ENCODE measurements around the gene BRD9. TPM values are rescaled to one million over a fixed set of nuclear protein-coding genes. Genes with fewer than 3 reads are reported as not detected.

Gene BRD9
- total RNA-seq, 4 donors from 2014 or later: 35.8 to 55.3 (median 49.0) TPM

DNA sequence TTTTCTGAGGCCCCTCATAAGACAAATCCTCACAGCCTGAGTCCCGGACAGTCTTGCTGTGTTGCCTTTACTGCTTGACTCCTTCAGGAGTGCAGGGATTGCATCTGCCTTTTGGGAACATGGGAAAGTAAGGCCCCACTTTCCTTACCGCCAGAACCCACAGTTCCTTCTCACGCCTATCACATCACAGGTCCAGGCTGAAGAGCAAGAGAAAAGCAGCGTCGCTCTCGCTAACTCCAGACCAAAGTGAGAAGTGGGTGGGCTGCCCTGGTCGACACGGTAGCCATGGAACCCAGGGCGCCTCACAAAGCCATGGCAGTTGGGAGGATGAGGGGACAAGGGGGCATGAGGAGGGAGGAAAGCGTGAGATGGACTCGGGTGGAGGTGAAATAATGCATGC lies 33.9 kb downstream of the BRD9 start:
- TF ChIP-seq POLR2A (IDR thresholded peaks at IDR 0.05) (no peak), EP300 (IDR thresholded peaks at IDR 0.05) (no peak)
- TF ChIP-seq, protein P1, sequence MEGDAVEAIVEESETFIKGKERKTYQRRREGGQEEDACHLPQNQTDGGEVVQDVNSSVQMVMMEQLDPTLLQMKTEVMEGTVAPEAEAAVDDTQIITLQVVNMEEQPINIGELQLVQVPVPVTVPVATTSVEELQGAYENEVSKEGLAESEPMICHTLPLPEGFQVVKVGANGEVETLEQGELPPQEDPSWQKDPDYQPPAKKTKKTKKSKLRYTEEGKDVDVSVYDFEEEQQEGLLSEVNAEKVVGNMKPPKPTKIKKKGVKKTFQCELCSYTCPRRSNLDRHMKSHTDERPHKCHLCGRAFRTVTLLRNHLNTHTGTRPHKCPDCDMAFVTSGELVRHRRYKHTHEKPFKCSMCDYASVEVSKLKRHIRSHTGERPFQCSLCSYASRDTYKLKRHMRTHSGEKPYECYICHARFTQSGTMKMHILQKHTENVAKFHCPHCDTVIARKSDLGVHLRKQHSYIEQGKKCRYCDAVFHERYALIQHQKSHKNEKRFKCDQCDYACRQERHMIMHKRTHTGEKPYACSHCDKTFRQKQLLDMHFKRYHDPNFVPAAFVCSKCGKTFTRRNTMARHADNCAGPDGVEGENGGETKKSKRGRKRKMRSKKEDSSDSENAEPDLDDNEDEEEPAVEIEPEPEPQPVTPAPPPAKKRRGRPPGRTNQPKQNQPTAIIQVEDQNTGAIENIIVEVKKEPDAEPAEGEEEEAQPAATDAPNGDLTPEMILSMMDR (IDR thresholded peaks at IDR 0.05): no peak
- no peak overlapping the region for H3K4me3 ChIP-seq
- no peaks in the 10 kb centered on the region for H3K9me3 ChIP-seq
- peaks cover 0 to 7% of the 10 kb centered on the region in 2 donors for H3K27me3 ChIP-seq
- H3K36me3 ChIP-seq: peaks cover 0 to 46% (median 0%) of the 10 kb centered on the region in 3 donors
- no peaks in the 10 kb centered on the region for H3K4me1 ChIP-seq
- no peak for DNase-seq (ENCODE audit: low spot score in 2 of 2)
- 82 to 84% methylated on average over 11 of the region's 11 CpGs for WGBS, 2 donors
- no peak overlapping the region for H3K27ac ChIP-seq

DNA sequence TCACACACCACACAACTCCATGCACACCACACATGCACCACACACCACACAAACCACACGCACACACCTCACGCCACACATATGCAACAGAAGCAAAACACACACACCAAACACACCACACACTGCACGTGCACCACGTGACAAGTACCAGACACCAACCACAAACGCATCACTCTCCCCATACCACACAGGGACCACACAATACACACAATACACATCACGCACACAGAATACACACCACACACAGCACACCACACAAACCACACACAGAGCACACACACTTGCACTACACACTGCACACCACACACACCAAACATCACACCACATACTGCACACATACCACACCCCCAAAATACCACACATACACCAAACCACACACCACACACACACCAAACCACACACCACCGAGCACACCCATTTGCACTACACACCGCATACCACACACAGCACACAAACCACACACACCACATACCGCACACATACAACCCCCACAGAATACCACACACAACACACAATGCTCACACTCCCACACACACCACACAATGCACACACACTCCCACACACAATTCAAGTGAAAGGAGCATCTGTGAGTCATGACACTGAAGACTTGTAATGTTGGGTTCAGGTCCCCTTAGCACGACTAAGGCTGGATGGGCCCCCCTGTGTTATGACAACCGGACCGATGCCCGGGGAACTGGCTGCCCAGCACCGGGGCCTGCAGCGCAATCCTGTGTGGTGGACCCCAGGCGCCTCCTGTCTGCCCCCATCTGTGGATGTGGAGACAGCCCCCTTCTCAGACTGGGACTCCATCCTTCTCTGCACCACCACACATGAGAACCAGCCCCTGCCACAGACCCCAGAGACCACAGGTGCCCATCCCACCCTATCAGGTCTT lies 35.8 kb downstream of the BRD9 start:
- H3K4me3 ChIP-seq: no peak overlapping the region
- 65 to 80% methylated on average over 12 to 16 of the region's 16 CpGs for WGBS, 2 donors
- no peak overlapping the region for H3K27ac ChIP-seq
- peaks cover 0 to 27% (median 0%) of the 10 kb centered on the region in 3 donors for H3K36me3 ChIP-seq
- no peaks in the 10 kb centered on the region for H3K9me3 ChIP-seq
- DNase-seq (ENCODE audit: low spot score in 2 of 2): no peak
- H3K4me1 ChIP-seq: no peaks in the 10 kb centered on the region
- peaks cover 0 to 25% of the 10 kb centered on the region in 2 donors for H3K27me3 ChIP-seq
- TF ChIP-seq EP300 (IDR thresholded peaks at IDR 0.05) (no peak), POLR2A (IDR thresholded peaks at IDR 0.05) (no peak)
- TF ChIP-seq, protein P1 (IDR thresholded peaks at IDR 0.05): no peak

DNA sequence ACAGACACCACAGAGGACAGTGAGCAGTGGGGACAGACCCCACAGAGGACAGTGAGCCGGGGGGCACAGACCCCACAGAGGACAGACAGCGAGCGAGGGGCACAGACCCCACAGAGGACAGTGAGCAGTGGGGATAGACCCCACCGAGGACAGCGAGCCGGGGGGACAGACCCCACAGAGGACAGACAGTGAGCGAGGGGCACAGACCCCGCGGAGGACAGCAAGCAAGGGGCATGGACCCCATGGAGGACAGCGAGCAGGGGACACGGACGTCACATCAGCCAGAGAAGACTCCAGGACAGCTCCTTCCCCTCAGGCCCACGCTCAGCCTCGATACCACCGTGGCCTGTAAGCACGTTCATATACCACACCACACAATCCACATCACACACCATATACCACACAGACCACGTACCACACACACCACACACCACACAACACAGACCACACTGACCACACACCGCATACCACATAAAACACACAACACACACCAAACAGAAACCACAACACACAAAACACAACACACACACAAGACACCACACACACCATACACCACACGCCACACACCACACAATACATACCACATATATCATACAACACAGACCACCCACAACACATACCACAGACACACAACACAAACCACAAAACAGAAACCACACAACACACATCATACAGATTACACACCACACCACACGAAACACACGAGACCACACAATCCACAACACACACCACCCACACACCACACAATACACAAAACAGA lies 36.6 kb downstream of the BRD9 start:
- H3K27me3 ChIP-seq: peaks cover 0 to 29% of the 10 kb centered on the region in 2 donors
- no peak overlapping the region for H3K27ac ChIP-seq
- H3K9me3 ChIP-seq: no peaks in the 10 kb centered on the region
- H3K4me1 ChIP-seq: no peaks in the 10 kb centered on the region
- peaks cover 0 to 20% (median 0%) of the 10 kb centered on the region in 3 donors for H3K36me3 ChIP-seq
- H3K4me3 ChIP-seq: no peak overlapping the region
- no peak for TF ChIP-seq EP300 (IDR thresholded peaks at IDR 0.05)
- TF ChIP-seq, protein P1 (IDR thresholded peaks at IDR 0.05): no peak
- no peak for TF ChIP-seq POLR2A (IDR thresholded peaks at IDR 0.05)
- no peak for DNase-seq (ENCODE audit: low spot score in 2 of 2)
- WGBS, 2 donors: 66 to 74% methylated on average over 21 of the region's 21 CpGs

DNA sequence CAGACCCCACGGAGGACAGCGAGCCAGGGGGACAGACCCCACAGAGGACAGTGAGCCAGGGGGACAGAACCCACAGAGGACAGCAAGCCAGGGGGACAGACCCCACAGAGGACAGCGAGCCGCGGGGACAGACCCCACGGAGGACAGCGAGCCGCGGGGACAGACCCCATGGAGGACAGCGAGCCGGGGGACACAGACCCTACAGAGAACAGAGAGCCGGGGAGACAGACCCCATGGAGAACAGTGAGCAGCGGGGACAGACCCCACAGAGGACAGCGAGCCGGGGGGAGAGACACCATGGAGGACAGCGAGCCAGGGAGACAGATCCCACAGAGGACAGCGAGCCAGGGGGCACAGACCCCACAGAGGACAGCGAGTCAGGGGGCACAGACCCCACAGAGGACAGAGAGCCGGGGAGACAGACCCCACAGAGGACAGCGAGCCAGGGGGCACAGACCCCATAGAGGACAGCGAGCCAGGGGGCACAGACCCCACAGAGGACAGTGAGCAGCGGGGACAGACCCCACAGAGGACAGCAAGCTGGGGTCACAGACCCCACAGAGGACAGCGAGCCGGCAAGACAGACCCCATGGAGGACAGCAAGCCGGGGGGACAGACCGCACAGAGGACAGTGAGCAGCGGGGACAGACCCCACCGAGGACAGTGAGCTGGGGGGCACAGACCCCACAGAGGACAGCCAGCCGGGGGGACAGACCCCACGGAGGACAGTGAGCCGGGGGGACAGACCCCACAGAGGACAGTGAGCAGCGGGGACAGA lies 37.4 kb downstream of the BRD9 start:
- H3K4me1 ChIP-seq: no peaks in the 10 kb centered on the region
- peaks cover 0 to 13% (median 0%) of the 10 kb centered on the region in 3 donors for H3K36me3 ChIP-seq
- no peak overlapping the region for H3K4me3 ChIP-seq
- peaks cover 0 to 37% of the 10 kb centered on the region in 2 donors for H3K27me3 ChIP-seq
- DNase-seq (ENCODE audit: low spot score in 2 of 2): no peak
- TF ChIP-seq POLR2A (IDR thresholded peaks at IDR 0.05) (no peak), EP300 (IDR thresholded peaks at IDR 0.05) (no peak)
- TF ChIP-seq, protein P1 (IDR thresholded peaks at IDR 0.05): no peak
- H3K27ac ChIP-seq: no peak overlapping the region
- WGBS, 2 donors: 82% methylated on average over 32 of the region's 32 CpGs
- H3K9me3 ChIP-seq: no peaks in the 10 kb centered on the region

All from tibial nerve (tissue), 4 donors.